ENCODE results near the gene OR56B4. TPM values are rescaled to one million over a fixed set of nuclear protein-coding genes. Genes with fewer than 3 reads are reported as not detected.
"Not testable (repeated sequence)": the region's sequence is repeated elsewhere in the genome, so short reads cannot be mapped to it uniquely, and the experiment has no call there.

Gene OR56B4
- total and polyA plus RNA-seq, 10 of the 15 experiments (the other 5 are each of a cell fraction or from before 2014, with no cell fraction given), result not detected

DNA sequence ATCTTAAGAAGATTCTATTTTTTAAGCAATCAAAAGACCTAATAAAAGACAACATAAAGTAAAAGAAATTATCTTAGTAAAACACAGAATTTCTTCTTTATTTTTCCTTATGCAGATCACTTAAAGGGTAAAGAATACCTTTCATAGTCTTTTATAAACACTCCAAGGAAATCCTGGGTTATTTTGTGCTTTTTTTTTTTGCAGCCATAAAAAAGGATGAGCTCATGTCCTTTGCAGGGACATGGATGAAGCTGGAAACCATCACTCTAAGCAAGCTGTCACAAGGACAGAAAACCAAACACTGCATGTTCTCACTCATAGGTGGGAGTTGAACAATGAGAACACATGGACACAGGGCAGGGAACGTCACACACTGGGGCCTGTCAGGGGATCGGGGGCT is 28.5 kb downstream of the OR56B4 start:
- H3K4me2 ChIP-seq (ENCODE audit: control insufficient read depth, insufficient read depth); H3K9ac ChIP-seq (ENCODE audit: control insufficient read depth, insufficient read depth, low read length); intact Hi-C loops (cut with micrococcal nuclease; ENCODE audit: unreplicated experiment); ATAC-seq; H3K4me1 ChIP-seq (ENCODE audit: control insufficient read depth, insufficient read depth, low read length); DNase-seq (ENCODE audit: low read depth, low spot score); FAIRE-seq; in situ Hi-C loops (cut with MboI); H3K27me3 ChIP-seq (replicated peaks in 1 of 2; ENCODE audit: control insufficient read depth in 2 of 2, insufficient read depth in 2 of 2, low read length in 1 of 2); RAD21 ChIA-PET (ENCODE audit: unreplicated experiment); BruUV-seq (replicated peaks); H3K27ac ChIP-seq (ENCODE audit: control insufficient read depth, insufficient read depth); H3K9me3 ChIP-seq (replicated peaks; ENCODE audit: control insufficient read depth, insufficient read depth, low read length); CTCF ChIA-PET; H3K4me3 ChIP-seq; H2AFZ ChIP-seq (ENCODE audit: control insufficient read depth, low read depth, low read length); H4K20me1 ChIP-seq (ENCODE audit: control insufficient read depth, insufficient read depth); H3K79me2 ChIP-seq (ENCODE audit: control insufficient read depth, insufficient read depth, low read length); H3K36me3 ChIP-seq (ENCODE audit: control insufficient read depth in 2 of 2, insufficient read depth in 2 of 2, low read length in 1 of 2): not testable (repeated sequence)
- WGBS (ENCODE audit: insufficient coverage, insufficient replicate concordance, low lambda C conversion rate, missing lambda C conversion rate), result 0% methylated on average over 2 of the region's 2 CpGs
- SMC1A ChIA-PET (ENCODE audit: uncharacterized antibody, unreplicated experiment), result interaction anchor here (0.6 to 1.8 kb wide), 3 partner anchors 56 to 179 kb away, joined by 3 read pairs; no protein-coding TSS in a partner anchor
- POLR2A ChIA-PET, result interaction anchor here (0.6 kb wide), 1 partner anchor 267 kb away, joined by 3 read pairs; no protein-coding TSS in a partner anchor

DNA sequence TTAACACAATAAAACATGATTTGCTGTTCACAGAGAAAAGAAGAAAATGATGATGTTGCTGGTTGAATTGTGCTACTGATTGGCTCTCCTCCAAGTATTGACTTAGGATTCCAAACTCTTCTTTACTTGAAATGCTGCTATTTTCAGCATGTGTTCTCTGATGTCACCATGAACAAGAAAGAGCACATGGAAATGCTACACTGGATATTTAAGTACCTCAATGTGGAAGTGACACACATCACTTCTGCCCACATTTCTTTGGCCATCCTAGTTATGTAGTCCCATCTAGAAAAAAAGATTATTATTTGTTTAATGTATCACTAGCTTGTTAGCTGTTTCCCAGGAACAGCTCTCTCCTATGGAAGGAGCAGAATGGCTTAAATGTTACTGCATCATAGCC is 35.5 kb downstream of the OR56B4 start:
- ATAC-seq, result no peak
- H3K4me1 ChIP-seq (ENCODE audit: control insufficient read depth, insufficient read depth, low read length), result no peaks in the 10 kb centered on the region
- no TSS peak for BruUV-seq (replicated peaks)
- DNase-seq (ENCODE audit: low read depth, low spot score), result no peak
- TF ChIP-seq, protein P1, sequence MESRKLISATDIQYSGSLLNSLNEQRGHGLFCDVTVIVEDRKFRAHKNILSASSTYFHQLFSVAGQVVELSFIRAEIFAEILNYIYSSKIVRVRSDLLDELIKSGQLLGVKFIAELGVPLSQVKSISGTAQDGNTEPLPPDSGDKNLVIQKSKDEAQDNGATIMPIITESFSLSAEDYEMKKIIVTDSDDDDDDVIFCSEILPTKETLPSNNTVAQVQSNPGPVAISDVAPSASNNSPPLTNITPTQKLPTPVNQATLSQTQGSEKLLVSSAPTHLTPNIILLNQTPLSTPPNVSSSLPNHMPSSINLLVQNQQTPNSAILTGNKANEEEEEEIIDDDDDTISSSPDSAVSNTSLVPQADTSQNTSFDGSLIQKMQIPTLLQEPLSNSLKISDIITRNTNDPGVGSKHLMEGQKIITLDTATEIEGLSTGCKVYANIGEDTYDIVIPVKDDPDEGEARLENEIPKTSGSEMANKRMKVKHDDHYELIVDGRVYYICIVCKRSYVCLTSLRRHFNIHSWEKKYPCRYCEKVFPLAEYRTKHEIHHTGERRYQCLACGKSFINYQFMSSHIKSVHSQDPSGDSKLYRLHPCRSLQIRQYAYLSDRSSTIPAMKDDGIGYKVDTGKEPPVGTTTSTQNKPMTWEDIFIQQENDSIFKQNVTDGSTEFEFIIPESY (IDR thresholded peaks at IDR 0.05), result no peak
- TF ChIP-seq, protein P2, sequence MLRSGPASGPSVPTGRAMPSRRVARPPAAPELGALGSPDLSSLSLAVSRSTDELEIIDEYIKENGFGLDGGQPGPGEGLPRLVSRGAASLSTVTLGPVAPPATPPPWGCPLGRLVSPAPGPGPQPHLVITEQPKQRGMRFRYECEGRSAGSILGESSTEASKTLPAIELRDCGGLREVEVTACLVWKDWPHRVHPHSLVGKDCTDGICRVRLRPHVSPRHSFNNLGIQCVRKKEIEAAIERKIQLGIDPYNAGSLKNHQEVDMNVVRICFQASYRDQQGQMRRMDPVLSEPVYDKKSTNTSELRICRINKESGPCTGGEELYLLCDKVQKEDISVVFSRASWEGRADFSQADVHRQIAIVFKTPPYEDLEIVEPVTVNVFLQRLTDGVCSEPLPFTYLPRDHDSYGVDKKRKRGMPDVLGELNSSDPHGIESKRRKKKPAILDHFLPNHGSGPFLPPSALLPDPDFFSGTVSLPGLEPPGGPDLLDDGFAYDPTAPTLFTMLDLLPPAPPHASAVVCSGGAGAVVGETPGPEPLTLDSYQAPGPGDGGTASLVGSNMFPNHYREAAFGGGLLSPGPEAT (IDR thresholded peaks at IDR 0.05; ENCODE audit: low read depth), result no peak
- TF ChIP-seq MEF2A (IDR thresholded peaks at IDR 0.05; ENCODE audit: insufficient read depth, low read depth, low read length) (no peak), CREM (IDR thresholded peaks at IDR 0.05; ENCODE audit: low read depth) (no peak)
- no peak overlapping the region for H3K4me3 ChIP-seq
- H4K20me1 ChIP-seq (ENCODE audit: control insufficient read depth, insufficient read depth), result no peaks in the 10 kb centered on the region
- CTCF ChIA-PET, result no interaction called here
- no peak overlapping the region for H2AFZ ChIP-seq (ENCODE audit: control insufficient read depth, low read depth, low read length)
- H3K27ac ChIP-seq (ENCODE audit: control insufficient read depth, insufficient read depth), result no peak overlapping the region
- no peak overlapping the region for H3K4me2 ChIP-seq (ENCODE audit: control insufficient read depth, insufficient read depth)
- no peak for FAIRE-seq
- intact Hi-C loops (cut with micrococcal nuclease; ENCODE audit: unreplicated experiment), result no loop called here
- POLR2A ChIA-PET, result no interaction called here
- no peaks in the 10 kb centered on the region for H3K79me2 ChIP-seq (ENCODE audit: control insufficient read depth, insufficient read depth, low read length)
- RAD21 ChIA-PET (ENCODE audit: unreplicated experiment), result no interaction called here
- no peaks in the 10 kb centered on the region for H3K27me3 ChIP-seq (replicated peaks in 1 of 2; ENCODE audit: control insufficient read depth in 2 of 2, insufficient read depth in 2 of 2, low read length in 1 of 2)
- no peaks in the 10 kb centered on the region for H3K36me3 ChIP-seq (ENCODE audit: control insufficient read depth in 2 of 2, insufficient read depth in 2 of 2, low read length in 1 of 2)
- H3K9ac ChIP-seq (ENCODE audit: control insufficient read depth, insufficient read depth, low read length), result no peak overlapping the region
- SMC1A ChIA-PET (ENCODE audit: uncharacterized antibody, unreplicated experiment), result no interaction called here
- no peaks in the 10 kb centered on the region for H3K9me3 ChIP-seq (replicated peaks; ENCODE audit: control insufficient read depth, insufficient read depth, low read length)
- in situ Hi-C loops (cut with MboI), result no loop called here

DNA sequence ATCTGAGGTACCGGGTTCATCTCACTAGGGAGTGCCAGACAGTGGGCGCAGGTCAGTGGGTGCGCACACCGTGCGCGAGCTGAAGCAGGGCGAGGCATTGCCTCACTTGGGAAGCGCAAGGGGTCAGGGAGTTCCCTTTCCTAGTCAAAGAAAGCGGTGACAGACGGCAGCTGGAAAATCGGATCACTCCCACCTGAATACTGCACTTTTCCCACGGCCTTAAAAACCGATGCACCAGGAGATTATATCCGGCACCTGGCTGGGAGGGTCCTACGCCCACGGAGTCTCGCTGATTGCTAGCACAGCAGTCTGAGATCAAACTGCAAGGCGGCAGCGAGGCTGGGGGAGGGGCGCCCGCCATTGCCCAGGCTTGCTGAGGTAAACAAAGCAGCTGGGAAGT is 36.3 kb downstream of the OR56B4 start:
- WGBS (ENCODE audit: insufficient coverage, insufficient replicate concordance, low lambda C conversion rate, missing lambda C conversion rate), result 35% methylated on average over 14 of the region's 21 CpGs
- in situ Hi-C loops (cut with MboI), result not testable (repeated sequence)

More for the DNA sequence above, 36.3 kb downstream of the OR56B4 start:
- H3K4me2 ChIP-seq (ENCODE audit: control insufficient read depth, insufficient read depth); CTCF ChIA-PET; BruUV-seq (replicated peaks); H3K9me3 ChIP-seq (replicated peaks; ENCODE audit: control insufficient read depth, insufficient read depth, low read length); intact Hi-C loops (cut with micrococcal nuclease; ENCODE audit: unreplicated experiment); FAIRE-seq; H2AFZ ChIP-seq (ENCODE audit: control insufficient read depth, low read depth, low read length); H3K4me1 ChIP-seq (ENCODE audit: control insufficient read depth, insufficient read depth, low read length); POLR2A ChIA-PET; RAD21 ChIA-PET (ENCODE audit: unreplicated experiment); H3K27me3 ChIP-seq (replicated peaks in 1 of 2; ENCODE audit: control insufficient read depth in 2 of 2, insufficient read depth in 2 of 2, low read length in 1 of 2); H3K36me3 ChIP-seq (ENCODE audit: control insufficient read depth in 2 of 2, insufficient read depth in 2 of 2, low read length in 1 of 2); H3K4me3 ChIP-seq; H3K9ac ChIP-seq (ENCODE audit: control insufficient read depth, insufficient read depth, low read length); SMC1A ChIA-PET (ENCODE audit: uncharacterized antibody, unreplicated experiment); H4K20me1 ChIP-seq (ENCODE audit: control insufficient read depth, insufficient read depth); H3K27ac ChIP-seq (ENCODE audit: control insufficient read depth, insufficient read depth); DNase-seq (ENCODE audit: low read depth, low spot score); H3K79me2 ChIP-seq (ENCODE audit: control insufficient read depth, insufficient read depth, low read length); ATAC-seq: not testable (repeated sequence)
